Ectodermal cell (in vitro differentiated cells): ENCODE measurements around the gene CPLX4.

Source experiments
- H3K27ac ChIP-seq: 2 replicates; pipeline ENCODE4 v1.7.0; 2013; ENCODE audit warnings: mild to moderate bottlenecking, low read depth, low read length; ENCODE audit not compliant: insufficient read depth, poor library complexity, severe bottlenecking
- H3K27me3 ChIP-seq: 2 replicates; pipeline ENCODE4 v1.7.0; 2013; ENCODE audit warnings: mild to moderate bottlenecking, low read length; ENCODE audit not compliant: insufficient read depth, control insufficient read depth, poor library complexity, severe bottlenecking
- H3K36me3 ChIP-seq: one replicate; pipeline ENCODE4 v1.7.0; 2013; ENCODE audit warnings: low read length; ENCODE audit not compliant: control insufficient read depth, insufficient read depth
- H3K4me1 ChIP-seq: one replicate; pipeline ENCODE4 v1.7.0; 2013; ENCODE audit warnings: low read length; ENCODE audit not compliant: control insufficient read depth, insufficient read depth
- H3K4me3 ChIP-seq: 2 replicates; pipeline ENCODE4 v1.7.0; 2013; ENCODE audit warnings: low read depth, low read length, control low read depth; ENCODE audit not compliant: insufficient read depth
- H3K9me3 ChIP-seq: 2 replicates; pipeline ENCODE4 v1.7.0; 2013; ENCODE audit warnings: mild to moderate bottlenecking, low read length, moderate library complexity; ENCODE audit not compliant: control insufficient read depth
- WGBS, 2 experiments: methylation state at CpG; one replicate each; pipeline ENCODE4 v1.1.7; 2013; ENCODE audit warnings: missing lambda C conversion rate in 2 of 2; 5-methylcytosine and 5-hydroxymethylcytosine counted together

The CPLX4 gene

GRCh38 chr18:59286341-59286740 is 32.1 kb downstream of the CPLX4 start:
- peaks cover 43% of the 10 kb centered on the region for H3K27me3 ChIP-seq
- no peak overlapping the region for H3K27ac ChIP-seq
- no peaks in the 10 kb centered on the region for H3K36me3 ChIP-seq
- no peaks in the 10 kb centered on the region for H3K9me3 ChIP-seq
- H3K4me3 ChIP-seq, result no peak overlapping the region
- H3K4me1 ChIP-seq, result no peaks in the 10 kb centered on the region
- 83 to 86% methylated on average over 6 of the region's 6 CpGs for WGBS, 2 experiments

GRCh38 chr18:59282341-59282740 is 36.1 kb downstream of the CPLX4 start:
- H3K27ac ChIP-seq, result no peak overlapping the region
- peaks cover 70% of the 10 kb centered on the region for H3K27me3 ChIP-seq
- H3K36me3 ChIP-seq, result no peaks in the 10 kb centered on the region
- 82 to 85% methylated on average over 10 of the region's 11 CpGs for WGBS, 2 experiments
- no peaks in the 10 kb centered on the region for H3K9me3 ChIP-seq
- no peaks in the 10 kb centered on the region for H3K4me1 ChIP-seq
- no peak overlapping the region for H3K4me3 ChIP-seq

GRCh38 chr18:59279722-59280121 is 38.7 kb downstream of the CPLX4 start:
- Histone ChIP-seq H3K9me3 (no peaks in the 10 kb centered on the region), H3K4me1 (peaks cover 17% of the 10 kb centered on the region), H3K4me3 (no peak overlapping the region), H3K27ac (no peak overlapping the region), H3K36me3 (no peaks in the 10 kb centered on the region), H3K27me3 (peaks cover 96% of the 10 kb centered on the region)
- whole genome bisulfite sequencing, 2 experiments, result 69 to 76% methylated on average over 1 of the region's 1 CpG

GRCh38 chr18:59279193-59279592 is 39.3 kb downstream of the CPLX4 start:
- Histone ChIP-seq H3K4me3 (no peak overlapping the region), H3K9me3 (no peaks in the 10 kb centered on the region), H3K36me3 (no peaks in the 10 kb centered on the region), H3K4me1 (peaks cover 20% of the 10 kb centered on the region), H3K27ac (no peak overlapping the region), H3K27me3 (peaks cover 100% of the 10 kb centered on the region)
- WGBS, 2 experiments, result 77 to 91% methylated on average over 3 of the region's 3 CpGs

- peaks cover 100% of the 10 kb centered on the region for H3K27me3 ChIP-seq
- peaks cover 20% of the 10 kb centered on the region for H3K4me1 ChIP-seq
- no peak overlapping the region for H3K27ac ChIP-seq
- no peaks in the 10 kb centered on the region for H3K9me3 ChIP-seq
- WGBS, 2 experiments, result 65 to 70% methylated on average over 4 to 5 of the region's 5 CpGs
- H3K4me3 ChIP-seq, result no peak overlapping the region
- no peaks in the 10 kb centered on the region for H3K36me3 ChIP-seq
These were observed 39.7 kb downstream of the CPLX4 start for GRCh38 chr18:59278793-59279192.

DNA sequence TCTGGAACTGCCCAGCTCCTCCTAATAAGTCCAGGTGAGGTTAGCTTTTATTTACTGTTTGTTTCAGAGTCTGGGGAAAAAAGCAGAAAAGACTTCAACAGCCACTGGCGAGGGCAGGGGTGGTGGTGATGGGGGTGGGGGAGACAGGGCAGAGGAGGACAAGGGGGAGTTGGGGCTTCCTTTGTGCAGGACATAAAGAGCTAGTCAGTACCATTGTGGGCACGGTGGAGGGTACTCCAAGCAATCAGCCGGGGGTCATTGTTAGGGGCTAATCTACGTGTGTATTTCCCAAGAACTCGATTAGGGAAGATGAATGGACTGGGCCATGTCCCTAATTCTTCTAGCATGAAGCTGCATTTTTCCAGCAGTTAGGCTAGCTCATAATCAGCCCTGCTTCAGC is 42.4 kb downstream of the CPLX4 start:
- Histone ChIP-seq H3K27me3 (peaks cover 100% of the 10 kb centered on the region), H3K27ac (no peak overlapping the region)
- 1% methylated on average over 5 of the region's 5 CpGs for WGBS, 2 experiments

DNA sequence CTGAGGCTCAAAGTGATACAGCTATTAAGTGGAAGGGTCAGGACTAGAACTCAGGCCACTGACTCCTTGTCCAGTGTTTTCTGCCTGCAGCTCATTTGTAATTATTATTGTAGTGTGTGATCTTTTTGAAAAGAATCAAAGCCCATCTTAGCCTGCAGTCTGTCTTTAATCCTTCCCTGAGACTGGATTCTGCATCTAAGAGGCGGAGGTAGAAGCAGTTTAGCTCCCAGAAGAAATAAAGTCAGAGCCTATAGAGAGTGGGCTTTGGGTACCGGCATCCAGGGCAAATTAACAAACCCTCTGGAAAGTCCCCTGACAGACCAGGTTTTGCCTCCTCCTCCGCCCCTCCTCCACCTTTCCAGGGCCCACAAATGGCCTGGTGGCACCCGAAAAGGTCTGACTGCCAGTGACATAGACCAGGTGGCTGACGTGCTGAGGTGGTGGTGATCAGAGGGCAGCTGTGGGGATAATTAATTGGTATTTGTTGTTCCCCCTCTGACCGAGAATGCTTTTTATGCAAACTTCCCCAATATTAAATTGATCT is 43.0 kb downstream of the CPLX4 start:
- peaks cover 100% of the 10 kb centered on the region for H3K27me3 ChIP-seq
- H3K36me3 ChIP-seq, result no peaks in the 10 kb centered on the region
- H3K27ac ChIP-seq, result no peak overlapping the region
- no peaks in the 10 kb centered on the region for H3K9me3 ChIP-seq
- 17 to 22% methylated on average over 6 of the region's 6 CpGs for WGBS, 2 experiments
- no peak overlapping the region for H3K4me3 ChIP-seq
- H3K4me1 ChIP-seq, result peaks cover 25% of the 10 kb centered on the region

More for the DNA sequence above, 42.4 kb downstream of the CPLX4 start:
- Histone ChIP-seq H3K36me3 (no peaks in the 10 kb centered on the region), H3K4me3 (no peak overlapping the region), H3K9me3 (no peaks in the 10 kb centered on the region), H3K4me1 (peaks cover 25% of the 10 kb centered on the region)

- Histone ChIP-seq H3K9me3 (no peaks in the 10 kb centered on the region), H3K36me3 (no peaks in the 10 kb centered on the region), H3K27me3 (peaks cover 100% of the 10 kb centered on the region), H3K4me1 (peaks cover 25% of the 10 kb centered on the region), H3K27ac (no peak overlapping the region), H3K4me3 (no peak overlapping the region)
- WGBS, 2 experiments, result 2% methylated on average over 18 of the region's 18 CpGs
These were observed 43.9 kb downstream of the CPLX4 start for GRCh38 chr18:59274533-59274928.

DNA sequence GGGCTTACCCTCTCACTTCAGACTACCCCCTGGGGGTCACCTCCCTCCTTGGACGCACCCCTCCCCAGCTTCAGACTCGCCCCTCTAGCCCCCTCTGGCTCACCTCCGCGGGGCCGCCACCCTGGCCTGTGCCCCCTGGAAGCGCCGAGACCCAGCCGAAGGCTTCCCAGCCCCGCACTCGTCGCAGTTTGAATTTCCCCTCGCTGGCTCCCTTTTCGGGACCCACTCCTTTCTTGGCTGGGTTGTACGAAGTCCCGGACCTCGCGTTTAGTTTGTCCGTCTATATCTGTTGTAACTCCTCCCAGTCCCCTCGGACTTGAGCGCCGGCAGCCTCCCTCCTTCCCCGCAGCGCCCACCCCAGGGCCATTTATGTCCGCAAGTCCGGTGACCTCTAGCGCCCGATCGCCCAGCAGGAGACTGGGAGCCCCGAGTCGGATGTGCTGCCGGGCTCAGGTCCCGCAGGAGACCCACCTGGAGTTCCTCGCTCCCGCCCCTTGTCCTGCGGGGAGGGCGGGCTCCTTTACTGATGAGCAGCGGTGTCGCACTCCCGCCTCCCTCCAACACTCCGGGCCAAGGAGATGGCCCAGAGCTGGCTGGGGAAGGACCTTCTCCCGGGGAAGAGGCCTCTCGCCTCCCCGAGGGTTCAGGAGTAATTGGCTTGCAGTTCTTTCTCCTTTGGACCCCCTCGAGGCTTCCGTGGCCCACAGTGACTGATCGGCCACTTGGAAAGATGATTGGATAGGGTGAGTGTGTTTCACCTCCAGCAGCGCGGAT is 44.5 kb downstream of the CPLX4 start:
- H3K9me3 ChIP-seq, result no peaks in the 10 kb centered on the region
- H3K27me3 ChIP-seq, result peaks cover 100% of the 10 kb centered on the region
- no peak overlapping the region for H3K27ac ChIP-seq
- peaks cover 25% of the 10 kb centered on the region for H3K4me1 ChIP-seq
- 1% methylated on average over 48 of the region's 48 CpGs for WGBS, 2 experiments
- no peaks in the 10 kb centered on the region for H3K36me3 ChIP-seq
- peak overlapping the region; percentile 28 for H3K4me3 ChIP-seq

DNA sequence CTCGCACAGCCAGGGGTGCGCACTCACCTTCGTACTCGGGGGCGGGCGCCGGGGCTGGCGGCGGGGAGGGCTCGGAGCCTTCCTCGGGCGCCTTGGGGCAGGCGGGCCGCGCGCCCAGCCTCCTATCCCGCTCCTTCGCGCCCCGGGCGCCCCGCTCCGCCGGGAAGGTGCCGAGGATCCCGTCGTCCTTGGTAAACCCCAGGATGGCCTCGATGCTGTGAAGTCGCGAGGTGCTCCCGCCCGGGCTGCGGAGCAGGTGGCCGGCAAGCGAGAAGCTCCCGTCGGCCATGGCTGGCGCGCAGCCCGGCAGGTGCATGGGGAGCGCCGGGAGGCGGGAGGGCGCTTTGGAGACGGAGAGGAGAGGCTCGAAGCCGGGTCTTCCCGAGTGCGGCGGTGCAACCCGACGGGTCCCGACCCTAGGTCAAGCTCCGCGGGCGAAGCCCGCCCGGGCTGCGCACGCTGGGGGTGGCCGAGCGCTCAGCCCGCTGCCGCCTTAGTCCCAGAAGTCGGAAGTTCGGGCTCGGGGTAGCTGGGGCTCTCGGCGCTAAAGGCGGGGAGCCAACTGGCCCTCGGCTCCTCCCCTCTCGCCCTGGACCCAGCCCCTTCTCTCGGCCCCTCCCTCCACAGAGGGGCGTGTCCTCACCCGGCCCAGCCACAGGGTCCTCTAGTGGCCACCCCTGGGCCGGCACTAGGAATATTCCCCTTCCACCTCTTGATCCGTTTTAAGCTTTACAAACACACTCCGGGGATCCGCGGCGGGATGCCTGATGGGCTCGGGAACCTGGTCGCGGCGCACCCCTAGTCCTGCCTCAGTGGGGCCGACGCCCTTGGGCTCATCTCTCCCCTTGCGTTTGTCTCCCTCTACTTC is 45.3 kb downstream of the CPLX4 start, which contains the start of gene RAX:
Gene RAX (minus strand): TSS at position 564 of the 868 bp plus-strand sequence. CDS start 248 bp downstream, at position 316.
- Histone ChIP-seq H3K36me3 (no peaks in the 10 kb centered on the region), H3K4me1 (peaks cover 25% of the 10 kb centered on the region), H3K27me3 (peaks cover 100% of the 10 kb centered on the region), H3K9me3 (no peaks in the 10 kb centered on the region), H3K4me3 (peak within 1 kb of the TSS; percentile 28), H3K27ac (no peak within 1 kb of the TSS)
- 1% methylated on average over 88 of the region's 88 CpGs for WGBS, 2 experiments
